Measurements from ENCODE around the gene GALNT2.

GRCh38 chr1:230068621-230068873 is 1.5 kb downstream of the GALNT2 start:
- TF ChIP-seq CTCF (IDR thresholded peaks at IDR 0.05 in 2 of 3, conservative IDR thresholded peaks at IDR 0.05 in 1 of 3; ENCODE audit: control insufficient read depth in 2 of 3, extremely low read depth in 1 of 3, insufficient read depth in 1 of 3, low read depth in 3 of 3, low read length in 3 of 3) (no peak), POLR2A (IDR thresholded peaks at IDR 0.05; ENCODE audit: low read depth, low read length) (no peak), KDM1A (IDR thresholded peaks at IDR 0.05; ENCODE audit: borderline replicate concordance) (no peak), TARDBP (IDR thresholded peaks at IDR 0.05; ENCODE audit: borderline replicate concordance) (no peak), BACH1 (IDR thresholded peaks at IDR 0.05; ENCODE audit: borderline replicate concordance) (no peak), ATF7 (IDR thresholded peaks at IDR 0.05; ENCODE audit: low read depth) (no peak), E2F8 (IDR thresholded peaks at IDR 0.05; ENCODE audit: low read depth, partially characterized antibody) (no peak), ZNF274 (IDR thresholded peaks at IDR 0.05; ENCODE audit: insufficient read depth, insufficient read length) (no peak), REST (IDR thresholded peaks at IDR 0.05; ENCODE audit: low read depth, low read length) (no peak), NFYB (IDR thresholded peaks at IDR 0.05; ENCODE audit: insufficient read depth, low read depth, low read length) (no peak), EZH2 (IDR thresholded peaks at IDR 0.05; ENCODE audit: borderline replicate concordance, control insufficient read depth, low read depth, low read length) (no peak), NFIC (IDR thresholded peaks at IDR 0.05; ENCODE audit: low read depth, low read length) (no peak)
